ENCODE data around the gene SSRP1.

GRCh38 chr11:57353036-57353435 lies 17.3 kb upstream of the SSRP1 start:
- TF ChIP-seq ZNF274 (IDR thresholded peaks at IDR 0.05; ENCODE audit: low read depth, low read length) = no peak
- no peak for TF ChIP-seq YY1 (IDR thresholded peaks at IDR 0.05; ENCODE audit: insufficient read depth, insufficient read length)
